Bronchial epithelial cell (primary cell): Measurements from ENCODE around the gene RBM38. TPM values are rescaled to one million over a fixed set of nuclear protein-coding genes. Genes with fewer than 3 reads are reported as not detected.
"Not testable (repeated sequence)": the region's sequence is repeated elsewhere in the genome, so short reads cannot be mapped to it uniquely, and the experiment has no call there.

Experiments
- DNase-seq: peaks from one replicate; pipeline ENCODE4 v3.0.0-alpha.2; 2010; ENCODE audit warnings: low read depth
- FAIRE-seq: peaks from 2 replicates; lab custom pipeline; 2011; peaks lifted over from hg19 to GRCh38; lab: Jason Lieb, UNC
- H3K27me3 ChIP-seq: 2 replicates; pipeline ENCODE4 v1.5.1; 2011; ENCODE audit warnings: low read length; ENCODE audit not compliant: control insufficient read depth, insufficient read depth
- H3K36me3 ChIP-seq: 2 replicates; pipeline ENCODE4 v1.5.1; 2011; ENCODE audit warnings: low read length; ENCODE audit not compliant: control insufficient read depth, insufficient read depth
- H3K4me3 ChIP-seq: 2 replicates; pipeline ENCODE4 v1.5.1; 2011; ENCODE audit warnings: mild to moderate bottlenecking, low read depth, low read length, control low read depth
- total RNA-seq: library from RNA; depleted of rRNA; stranded (reverse); fragments of >200 nt; gene quantifications from 2 replicates; pipeline ENCODE4 v1.2.1, GENCODE V29; 2014
- TF ChIP-seq, protein P1 (sequence below): IDR thresholded peaks from 2 replicates; pipeline ENCODE4 v1.5.1; 2011; ENCODE audit warnings: mild to moderate bottlenecking, moderate library complexity, low read length, control low read depth, inconsistent platforms; ENCODE audit not compliant: insufficient read depth, severe bottlenecking

Gene RBM38
- total RNA-seq, 1 donor from 2014 or later = 6.8 TPM

- Histone ChIP-seq H3K36me3 (no peaks in the 10 kb centered on the region), H3K27me3 (no peaks in the 10 kb centered on the region), H3K4me3 (no peak overlapping the region)
- FAIRE-seq (no peak), DNase-seq (no peak)
- TF ChIP-seq, protein P1, sequence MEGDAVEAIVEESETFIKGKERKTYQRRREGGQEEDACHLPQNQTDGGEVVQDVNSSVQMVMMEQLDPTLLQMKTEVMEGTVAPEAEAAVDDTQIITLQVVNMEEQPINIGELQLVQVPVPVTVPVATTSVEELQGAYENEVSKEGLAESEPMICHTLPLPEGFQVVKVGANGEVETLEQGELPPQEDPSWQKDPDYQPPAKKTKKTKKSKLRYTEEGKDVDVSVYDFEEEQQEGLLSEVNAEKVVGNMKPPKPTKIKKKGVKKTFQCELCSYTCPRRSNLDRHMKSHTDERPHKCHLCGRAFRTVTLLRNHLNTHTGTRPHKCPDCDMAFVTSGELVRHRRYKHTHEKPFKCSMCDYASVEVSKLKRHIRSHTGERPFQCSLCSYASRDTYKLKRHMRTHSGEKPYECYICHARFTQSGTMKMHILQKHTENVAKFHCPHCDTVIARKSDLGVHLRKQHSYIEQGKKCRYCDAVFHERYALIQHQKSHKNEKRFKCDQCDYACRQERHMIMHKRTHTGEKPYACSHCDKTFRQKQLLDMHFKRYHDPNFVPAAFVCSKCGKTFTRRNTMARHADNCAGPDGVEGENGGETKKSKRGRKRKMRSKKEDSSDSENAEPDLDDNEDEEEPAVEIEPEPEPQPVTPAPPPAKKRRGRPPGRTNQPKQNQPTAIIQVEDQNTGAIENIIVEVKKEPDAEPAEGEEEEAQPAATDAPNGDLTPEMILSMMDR = no peak
These were observed 35.6 kb downstream of the RBM38 start for GRCh38 chr20:57426831-57427230.

- no peak overlapping the region for H3K4me3 ChIP-seq
- FAIRE-seq (no peak), DNase-seq (no peak)
- no peaks in the 10 kb centered on the region for H3K36me3 ChIP-seq
- TF ChIP-seq, protein P1 = no peak
- H3K27me3 ChIP-seq = no peaks in the 10 kb centered on the region
These were observed 37.3 kb downstream of the RBM38 start for GRCh38 chr20:57428324-57429158.

DNA sequence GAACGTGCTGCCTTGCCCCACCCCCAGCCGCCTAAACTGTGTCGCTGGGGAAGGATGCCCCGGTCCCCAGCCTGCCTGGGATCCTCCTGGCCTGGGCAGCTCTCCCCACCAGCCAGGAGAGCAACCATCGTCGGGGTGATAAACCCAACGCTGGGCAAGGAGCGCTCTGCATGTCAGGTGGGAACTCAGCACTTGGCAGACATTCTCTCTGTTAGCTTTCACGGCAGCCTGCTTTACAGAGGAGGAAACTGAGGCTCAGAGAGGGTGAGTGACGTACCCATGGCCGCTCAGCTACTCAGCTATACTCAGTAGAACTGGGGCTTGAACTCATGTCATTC is 37.9 kb downstream of the RBM38 start:
- H3K36me3 ChIP-seq = no peaks in the 10 kb centered on the region
- no peaks in the 10 kb centered on the region for H3K27me3 ChIP-seq
- TF ChIP-seq, protein P1 = no peak
- DNase-seq (no peak), FAIRE-seq (no peak)
- H3K4me3 ChIP-seq = no peak overlapping the region

DNA sequence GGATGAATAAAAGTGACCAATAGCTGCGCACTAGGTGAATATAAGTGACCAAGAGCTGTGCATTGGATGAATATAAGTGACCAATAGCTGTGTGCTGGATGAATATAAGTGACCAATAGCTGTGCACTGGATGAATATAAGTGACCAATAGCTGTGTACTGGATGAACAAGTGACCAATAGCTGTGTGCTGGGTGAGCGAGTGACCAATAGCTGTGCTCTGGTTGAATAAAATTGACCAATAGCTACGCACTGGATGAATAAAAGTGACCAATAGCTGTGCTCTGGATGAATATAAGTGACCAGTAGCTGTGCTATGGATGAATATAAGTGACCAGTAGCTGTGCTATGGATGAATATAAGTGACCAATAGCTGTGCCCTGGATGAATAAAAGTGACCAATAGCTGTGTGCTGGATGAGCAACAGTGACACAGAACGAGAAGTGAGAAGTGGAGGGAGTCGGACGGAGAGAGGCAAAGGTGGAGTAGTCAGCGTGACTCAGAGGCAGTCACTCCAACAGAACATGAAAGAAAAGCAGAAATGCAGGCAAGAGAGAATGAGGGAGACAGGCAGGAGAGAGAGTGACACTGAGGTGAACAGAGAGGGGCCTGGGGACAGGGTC is 38.5 kb downstream of the RBM38 start:
- no peaks in the 10 kb centered on the region for H3K36me3 ChIP-seq
- DNase-seq (peak; percentile 82), FAIRE-seq (no peak)
- no peaks in the 10 kb centered on the region for H3K27me3 ChIP-seq
- TF ChIP-seq, protein P1 = no peak
- no peak overlapping the region for H3K4me3 ChIP-seq

GRCh38 chr20:57430201-57430596 is 39.0 kb downstream of the RBM38 start:
- not testable (repeated sequence) for H3K4me3 ChIP-seq, H3K27me3 ChIP-seq, FAIRE-seq, H3K36me3 ChIP-seq, DNase-seq

DNA sequence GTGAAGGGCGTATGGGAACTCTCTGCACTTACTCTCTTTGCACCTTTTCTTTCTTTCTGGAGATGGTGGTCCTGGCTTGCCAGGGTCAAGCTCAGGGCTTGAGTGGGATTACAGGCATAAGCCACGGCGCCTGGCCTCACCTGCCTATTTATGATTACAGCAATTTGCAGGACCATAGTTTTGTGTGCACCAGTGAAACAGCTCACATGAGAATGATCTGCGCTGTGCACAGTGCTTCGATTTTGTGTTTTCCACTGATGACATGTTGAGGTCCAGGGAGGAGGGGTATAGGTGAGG is 40.3 kb downstream of the RBM38 start:
- Histone ChIP-seq H3K4me3 (no peak overlapping the region), H3K36me3 (no peaks in the 10 kb centered on the region), H3K27me3 (no peaks in the 10 kb centered on the region)
- TF ChIP-seq, protein P1 = no peak
- no peak for FAIRE-seq
- no peak for DNase-seq
